NCI-H2107 treated with DMSO at 0.1 percent for 48 hours (cell line): ENCODE measurements around the gene LRFN2.

Source experiments
- DNase-seq: peaks from one replicate; lab custom pipeline; 2025; ENCODE audit not compliant: unreplicated experiment; lab: John Stamatoyannopoulos, UW

Gene LRFN2

DNA sequence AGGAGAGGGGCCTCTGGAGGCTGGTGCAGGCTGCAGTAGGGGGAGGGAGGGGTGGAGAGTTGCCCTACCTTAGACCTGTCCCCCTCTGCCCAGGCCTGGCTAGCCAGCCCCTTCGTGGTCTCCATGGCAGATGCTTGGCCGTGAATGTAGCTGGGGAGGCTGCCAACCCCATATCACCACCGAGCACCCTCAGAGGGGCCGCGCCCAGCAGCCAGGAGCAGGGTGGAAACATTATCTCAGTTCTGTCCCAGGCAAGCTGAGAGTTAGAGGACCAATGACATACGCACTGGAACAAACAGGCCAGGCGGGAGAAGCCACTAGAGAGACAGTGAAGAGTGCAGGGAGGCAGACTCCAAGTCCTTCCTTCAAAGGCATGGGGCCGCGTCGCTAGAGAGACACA lies 66.5 kb downstream of the LRFN2 start:
- DNase-seq, result no peak

DNA sequence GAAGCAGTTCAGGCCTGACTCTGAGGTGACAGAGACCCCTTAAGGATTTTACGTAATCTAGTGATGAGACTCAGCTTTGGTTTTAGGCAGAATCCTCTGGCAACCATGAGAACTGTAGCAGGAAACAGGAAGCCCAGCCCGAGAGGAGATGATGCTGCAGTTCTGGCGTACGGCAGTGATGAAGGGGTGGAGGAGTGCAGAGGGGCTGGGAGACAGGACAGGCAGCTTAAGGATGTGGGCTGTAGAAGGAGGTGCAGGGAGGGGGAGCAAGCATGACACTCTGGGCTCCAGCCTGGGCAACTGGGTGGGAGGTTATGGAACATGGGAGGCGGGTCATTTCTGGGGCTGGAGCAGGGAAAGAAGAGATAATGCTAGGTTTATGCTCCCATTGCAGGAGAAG lies 67.1 kb downstream of the LRFN2 start:
- no peak for DNase-seq

DNA sequence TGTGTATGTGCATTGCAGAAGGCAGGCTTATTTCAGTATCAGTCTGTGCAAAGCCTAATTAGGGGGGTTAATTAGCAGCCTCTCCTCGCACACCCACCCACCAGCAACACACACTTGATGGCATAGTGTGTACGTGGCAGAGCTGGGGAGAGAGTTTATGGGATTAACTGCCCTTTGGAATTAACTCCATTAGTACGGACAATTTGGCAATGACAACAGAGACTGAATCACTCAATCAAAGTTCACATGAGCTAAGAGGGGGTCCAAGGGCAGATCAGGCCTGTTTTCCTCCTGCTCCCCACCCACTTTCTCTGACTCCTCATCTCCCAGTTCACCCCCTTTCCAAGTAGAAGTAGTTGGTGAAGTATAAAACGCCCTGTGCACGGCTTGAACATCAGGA lies 69.5 kb downstream of the LRFN2 start:
- no peak for DNase-seq

DNA sequence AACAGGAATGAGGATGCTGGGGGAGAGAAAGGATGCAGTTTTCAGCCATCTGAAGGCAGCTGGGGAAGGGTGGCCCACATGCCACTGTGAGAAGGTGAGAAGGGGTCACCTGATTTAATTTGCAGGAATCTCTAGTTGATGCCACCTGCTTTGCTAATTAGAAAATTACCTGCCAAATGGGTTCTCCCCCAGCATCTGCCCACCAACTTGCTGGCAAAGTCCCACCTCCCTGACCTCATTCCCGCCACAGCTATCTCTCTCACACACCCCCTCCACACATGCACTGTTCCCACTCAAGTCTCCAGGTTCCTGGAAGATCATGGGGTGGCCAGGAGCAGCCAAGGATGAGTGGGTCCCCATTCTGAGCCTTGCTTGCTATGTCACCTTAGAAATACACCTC lies 70.7 kb downstream of the LRFN2 start:
- DNase-seq, result no peak

DNA sequence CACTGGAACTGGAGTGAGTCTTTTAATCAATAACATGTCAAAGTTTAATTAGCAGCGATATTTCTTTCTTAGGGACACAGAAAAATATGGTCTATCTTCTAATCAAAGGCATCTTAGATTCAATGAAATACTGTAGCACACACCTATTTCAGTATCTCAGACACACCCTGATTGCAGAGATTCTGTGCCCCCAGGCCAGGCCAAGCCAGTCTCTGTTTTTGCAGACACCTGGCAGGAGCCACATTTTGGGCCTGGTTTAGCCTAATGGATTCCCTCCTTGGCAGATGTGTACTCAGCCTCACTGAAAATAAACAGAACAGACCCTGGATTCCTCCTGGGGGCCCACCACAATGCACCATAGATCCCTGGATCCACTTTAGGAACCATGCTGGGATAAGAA lies 74.8 kb downstream of the LRFN2 start:
- DNase-seq, result no peak

DNA sequence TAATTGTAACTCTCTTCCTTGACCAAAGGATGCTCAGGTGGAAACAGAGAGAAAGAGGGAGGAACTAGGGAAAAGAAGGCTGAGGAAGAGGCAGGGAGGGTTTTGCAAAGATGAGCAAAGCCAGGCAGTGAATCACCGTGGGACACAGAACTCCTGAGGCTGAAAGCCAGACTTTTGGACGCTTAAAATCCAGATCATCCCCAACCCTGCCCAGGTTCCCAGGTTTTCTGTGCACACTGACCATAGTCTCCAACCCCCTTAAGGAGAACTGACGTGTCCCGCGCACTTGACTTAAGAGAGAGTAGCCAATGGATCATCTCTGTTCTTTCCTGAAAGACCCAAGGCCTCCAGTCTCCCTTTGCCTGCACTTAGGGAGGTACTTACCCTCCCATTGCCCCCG lies 75.3 kb downstream of the LRFN2 start:
- no peak for DNase-seq

DNA sequence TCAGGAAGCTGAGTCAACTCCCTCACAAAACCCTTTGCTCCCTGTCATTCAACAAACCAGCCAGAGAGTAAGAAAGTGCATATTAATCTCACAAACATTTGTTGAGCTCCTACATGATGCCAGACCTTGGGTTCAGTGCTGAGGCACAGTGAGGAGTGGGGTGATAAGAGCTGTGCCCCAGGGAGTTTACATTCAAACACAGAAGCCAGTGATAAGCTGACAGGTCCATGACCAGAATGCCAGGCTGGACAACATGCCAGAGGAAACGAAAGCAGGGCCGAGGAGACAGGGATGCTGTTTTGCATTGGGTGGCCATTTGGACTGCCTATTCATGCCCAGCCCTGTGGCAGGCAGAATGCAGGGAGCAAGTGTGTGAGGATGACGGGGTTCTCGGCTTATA lies 76.7 kb downstream of the LRFN2 start:
- DNase-seq, result no peak

DNA sequence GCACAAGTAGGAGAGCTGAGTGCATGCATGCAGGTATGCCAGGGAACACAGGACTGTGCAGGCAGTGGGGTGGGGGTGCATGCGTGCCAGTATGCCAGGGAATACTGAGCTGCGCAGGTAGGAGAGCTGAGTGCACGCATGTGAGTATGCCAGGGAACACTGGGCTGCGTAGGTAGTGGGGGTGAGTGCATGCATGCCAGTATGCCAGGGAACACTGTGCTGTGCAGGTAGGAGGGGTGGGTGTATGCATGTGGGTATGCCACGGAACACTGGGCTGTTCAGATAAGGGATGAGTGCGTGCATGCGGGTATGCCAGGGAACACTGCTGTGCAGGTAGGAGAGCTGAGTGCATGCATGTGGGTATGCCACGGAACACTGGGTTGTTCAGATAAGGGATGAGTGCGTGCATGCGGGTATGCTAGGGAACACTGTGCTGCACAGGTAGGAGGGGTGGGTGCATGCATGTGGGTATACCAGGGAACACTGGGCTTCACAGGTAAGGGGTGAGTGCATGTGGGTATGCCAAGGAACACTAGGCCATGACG lies 77.4 kb downstream of the LRFN2 start:
- no peak for DNase-seq

DNA sequence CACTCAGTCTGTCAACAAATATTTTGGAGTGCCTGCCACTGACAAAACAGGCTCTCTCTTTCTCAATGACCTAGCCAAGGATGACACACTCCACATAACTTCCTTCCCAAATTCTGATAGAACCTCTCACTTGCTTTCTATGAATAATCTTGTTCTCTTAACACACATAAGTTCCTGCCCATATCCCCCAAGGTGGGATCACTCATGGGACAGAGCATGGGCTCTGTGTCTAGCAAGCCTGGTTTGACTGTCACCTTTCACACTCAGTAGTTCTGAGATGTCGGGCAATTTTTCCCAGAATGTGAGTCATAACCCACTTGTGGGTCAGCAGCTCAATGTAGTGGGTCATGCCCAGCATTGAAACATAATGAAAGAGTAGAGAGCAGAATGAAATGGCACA lies 78.1 kb downstream of the LRFN2 start:
- no peak for DNase-seq

DNA sequence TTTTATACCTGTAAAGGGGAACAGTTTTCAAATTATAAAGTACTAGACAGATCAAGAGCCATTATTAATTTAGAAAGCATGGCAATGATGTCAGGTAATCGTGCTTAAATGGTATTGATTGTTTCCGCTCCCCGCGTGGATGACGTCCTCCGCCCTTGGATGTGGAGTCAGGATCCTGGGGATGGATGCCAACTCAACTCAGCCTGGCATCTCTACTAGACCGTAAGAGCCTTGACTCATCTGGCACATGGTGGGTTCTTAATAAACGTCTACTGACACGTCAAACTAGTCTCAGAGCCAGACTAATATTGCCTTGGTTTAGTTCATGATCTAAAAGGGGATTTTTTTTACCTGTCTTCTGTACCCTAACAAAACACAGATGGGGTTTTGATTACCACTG lies 80.2 kb downstream of the LRFN2 start:
- no peak for DNase-seq

DNA sequence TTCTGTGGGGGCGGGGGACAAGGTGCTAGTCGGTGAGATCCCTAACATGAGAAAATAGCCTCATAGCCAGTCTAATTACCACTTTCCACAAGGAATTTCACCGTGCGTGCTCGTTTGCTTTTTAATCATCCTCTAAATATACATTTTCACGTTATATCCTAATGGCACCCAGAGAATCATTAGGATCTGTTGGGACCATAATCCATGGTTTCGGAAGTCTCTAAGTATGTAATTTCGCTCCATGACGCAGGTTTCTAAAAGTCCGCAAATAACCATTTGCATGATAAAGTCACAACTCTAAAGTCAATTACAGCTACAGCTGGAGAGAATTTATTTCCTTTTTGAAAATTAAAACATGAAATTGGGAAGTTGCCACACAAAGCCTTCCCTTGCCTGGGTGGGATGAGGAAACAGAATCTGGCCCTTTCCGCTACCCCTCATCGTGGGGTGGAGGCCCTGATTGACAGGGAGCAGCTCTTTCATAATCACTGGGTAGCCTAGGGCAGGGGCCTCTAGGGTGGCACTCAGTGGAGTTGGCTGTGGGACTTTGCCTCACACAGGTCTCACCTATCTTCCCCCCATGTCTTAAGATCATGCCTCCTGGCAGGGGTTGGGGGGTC lies 81.9 kb downstream of the LRFN2 start:
- DNase-seq, result no peak

DNA sequence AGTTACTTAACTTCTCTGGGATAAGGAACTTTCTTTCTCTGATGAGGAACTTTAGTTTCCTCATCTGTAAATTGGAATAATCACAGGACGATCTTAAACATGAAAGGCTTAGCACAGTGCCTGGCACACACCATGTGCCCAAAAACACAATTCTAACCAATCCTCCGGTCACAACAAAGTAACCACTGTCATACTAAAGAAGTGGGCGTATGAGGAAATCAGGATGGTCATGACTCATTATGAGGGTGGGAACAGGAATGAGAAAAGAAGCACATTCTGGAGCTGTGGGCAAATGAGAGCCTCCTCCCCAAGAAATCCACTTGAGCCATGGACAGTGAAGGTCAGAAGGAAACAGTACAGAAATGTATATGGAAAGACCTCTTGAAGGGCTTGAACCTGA lies 82.9 kb downstream of the LRFN2 start:
- no peak for DNase-seq

DNA sequence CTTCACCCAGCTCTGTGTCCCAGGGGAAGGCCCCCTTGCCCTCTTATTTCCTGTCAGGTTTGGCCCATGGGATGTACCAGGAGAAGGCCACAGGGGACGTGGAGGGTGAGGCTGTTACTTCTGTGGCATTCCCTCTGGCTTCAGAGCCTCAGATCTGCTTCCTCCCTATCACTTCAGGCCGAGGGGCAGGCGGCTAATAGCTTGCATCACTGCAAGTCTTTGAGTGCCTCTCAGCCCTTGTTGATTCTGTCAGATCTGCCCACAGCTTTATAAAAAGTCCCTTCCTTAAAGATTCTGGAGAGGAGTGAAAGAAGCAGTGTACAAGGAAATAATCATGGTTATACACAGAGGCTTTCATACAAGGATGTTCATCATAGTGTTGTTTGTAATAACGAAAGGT lies 86.9 kb downstream of the LRFN2 start:
- DNase-seq, result no peak

DNA sequence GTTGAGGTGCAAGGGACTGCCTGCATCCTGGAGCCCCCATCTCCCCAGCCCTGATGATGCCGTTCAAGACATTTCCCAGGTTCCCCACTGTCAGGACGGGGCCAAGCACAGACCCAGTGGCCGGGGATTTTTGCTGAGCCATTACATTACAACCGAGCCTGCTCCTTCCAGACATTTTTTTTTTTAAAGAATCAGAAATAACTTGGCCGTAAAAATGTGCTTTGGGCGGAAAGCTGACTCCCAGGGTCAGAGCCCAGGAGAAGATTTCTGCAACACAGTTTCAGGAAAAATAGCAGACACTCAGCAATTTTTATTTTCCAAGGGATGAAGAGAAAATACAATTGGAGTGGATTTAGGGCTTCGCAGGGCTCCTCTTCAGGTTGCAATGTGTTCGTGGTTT lies 87.9 kb downstream of the LRFN2 start:
- DNase-seq, result no peak

DNA sequence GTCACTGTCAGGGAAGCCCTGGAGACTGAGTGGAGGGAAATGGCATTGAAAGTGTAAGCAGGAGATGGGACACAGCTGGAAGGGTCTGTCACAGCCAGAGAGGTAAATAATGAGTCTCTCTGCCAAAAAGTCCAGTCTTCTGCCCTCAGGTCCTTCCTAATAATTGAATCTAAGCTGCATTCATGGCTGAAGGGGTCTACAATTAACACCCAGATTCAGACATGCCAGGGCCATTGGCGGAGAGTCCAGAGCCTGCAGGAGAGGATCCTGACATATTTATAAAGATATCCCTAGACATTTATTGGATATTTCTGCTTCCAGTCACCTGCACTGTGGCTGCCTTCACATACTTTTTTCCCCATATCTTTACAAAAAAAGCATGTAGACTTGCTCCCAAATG lies 89.0 kb downstream of the LRFN2 start:
- no peak for DNase-seq

DNA sequence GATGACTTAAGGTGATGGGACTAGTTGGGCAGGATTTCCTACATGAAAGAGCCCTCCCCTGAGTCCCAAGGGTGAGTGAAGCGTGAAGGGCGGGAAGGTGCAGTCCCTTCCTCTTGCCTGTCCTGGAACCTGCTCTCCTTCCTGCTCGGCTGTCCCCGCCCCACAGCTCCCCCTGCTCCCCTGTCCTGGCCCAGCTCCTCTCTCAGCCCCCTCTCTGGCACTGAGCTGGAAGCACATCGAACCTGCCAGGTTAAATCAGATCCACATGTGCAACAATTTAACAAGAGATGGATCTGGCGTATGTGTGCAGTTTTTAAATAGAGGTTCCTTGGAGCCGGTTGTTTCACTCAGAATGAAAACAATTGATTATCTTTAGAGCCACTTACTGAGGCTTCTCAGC lies 95.0 kb downstream of the LRFN2 start:
- DNase-seq, result no peak

DNA sequence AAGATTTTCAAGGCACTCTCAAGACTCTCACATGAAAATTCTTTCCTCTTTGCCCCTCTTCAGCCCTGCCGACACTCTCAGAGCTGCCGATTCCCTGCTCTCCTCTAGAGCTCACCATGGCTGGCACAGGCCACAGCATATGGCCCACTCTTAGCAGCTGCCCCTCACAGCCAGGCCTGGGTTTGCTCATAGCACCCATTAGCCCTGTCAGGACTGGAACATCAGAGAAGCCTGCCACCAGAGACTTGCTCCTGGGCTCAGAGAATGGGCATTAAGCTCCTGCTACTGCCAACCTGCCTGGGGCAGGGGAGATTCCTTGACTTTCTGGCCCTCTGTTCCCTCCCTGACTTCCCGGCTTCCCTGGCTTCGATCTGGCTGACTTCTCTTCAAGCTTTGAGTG lies 96.7 kb downstream of the LRFN2 start:
- no peak for DNase-seq

DNA sequence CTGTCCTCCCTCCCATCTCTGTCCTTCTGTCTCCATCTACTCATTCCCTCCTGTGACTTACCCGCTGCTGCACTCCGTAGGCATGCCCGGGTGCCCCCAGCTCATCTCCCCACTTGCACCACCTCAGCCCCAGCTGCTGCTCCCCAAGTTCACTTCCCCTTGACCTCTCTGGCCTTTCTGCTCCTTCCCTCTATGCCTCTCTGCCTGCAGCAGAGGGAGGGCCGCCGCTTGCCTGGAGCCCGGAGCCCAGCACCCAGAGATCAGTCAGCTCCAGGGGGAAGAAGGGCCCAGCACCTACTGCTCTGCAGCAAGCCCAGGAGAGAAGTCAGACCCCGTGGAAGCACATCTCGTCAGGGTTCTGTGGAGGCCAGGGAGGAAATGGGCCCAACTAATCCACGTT lies 97.4 kb downstream of the LRFN2 start:
- no peak for DNase-seq

DNA sequence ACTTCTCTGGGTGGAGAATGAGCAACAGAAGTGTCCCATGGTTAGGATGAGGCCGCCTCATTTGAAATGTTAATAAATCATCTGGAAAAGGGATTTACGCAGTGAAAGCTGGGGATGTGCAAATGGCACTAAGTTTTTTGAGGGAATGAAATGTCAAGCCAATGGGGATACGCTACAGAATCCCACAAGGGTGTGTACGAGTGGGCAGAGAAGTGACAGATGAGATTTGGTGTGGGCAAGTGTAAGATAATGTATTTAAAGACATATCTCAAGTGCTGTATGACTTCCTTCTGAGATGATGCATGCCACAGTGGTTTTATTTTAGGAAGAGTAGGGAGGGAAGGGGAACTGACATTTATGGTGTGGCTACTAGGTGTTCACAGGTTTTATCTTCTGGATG lies 100.6 kb downstream of the LRFN2 start:
- DNase-seq, result no peak

DNA sequence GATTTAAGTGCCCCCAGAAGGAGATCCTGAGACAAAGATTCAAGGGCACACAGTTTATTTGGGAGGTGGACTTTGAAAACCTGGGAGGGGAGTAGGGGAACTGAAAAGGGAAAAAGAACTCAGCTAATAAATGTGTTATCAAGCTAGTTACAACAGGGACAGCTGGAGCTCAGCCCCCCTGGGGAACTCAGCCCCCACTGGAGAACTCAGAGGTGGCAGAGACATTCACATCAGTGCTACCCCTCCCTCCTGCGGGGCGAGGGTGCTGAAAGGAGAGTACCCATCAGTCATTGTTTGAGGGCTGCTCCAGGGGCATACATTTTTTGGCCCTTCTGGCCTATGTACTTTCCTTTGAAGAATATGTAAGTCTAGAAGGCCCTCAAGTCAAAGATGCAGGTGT lies 101.4 kb downstream of the LRFN2 start:
- DNase-seq, result no peak

DNA sequence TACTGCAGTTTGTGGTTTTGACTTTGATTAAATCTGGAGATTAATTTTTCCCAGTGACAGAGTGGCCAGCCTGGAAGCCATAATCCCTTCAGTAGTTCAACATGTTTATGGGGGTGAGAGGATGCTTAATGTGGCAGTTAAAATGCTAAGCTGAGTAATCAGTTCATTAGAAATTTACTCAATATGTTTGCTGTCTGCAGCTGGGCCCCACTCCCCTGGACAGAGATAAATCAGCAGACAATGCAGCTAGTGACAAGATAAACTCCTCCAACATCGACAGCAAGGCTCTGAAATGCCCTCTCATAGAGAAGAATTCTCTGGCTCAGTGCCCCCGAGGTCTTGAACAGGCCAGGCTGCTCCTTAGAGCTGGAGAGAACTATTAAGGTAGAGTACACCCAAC lies 101.9 kb downstream of the LRFN2 start:
- DNase-seq, result no peak

DNA sequence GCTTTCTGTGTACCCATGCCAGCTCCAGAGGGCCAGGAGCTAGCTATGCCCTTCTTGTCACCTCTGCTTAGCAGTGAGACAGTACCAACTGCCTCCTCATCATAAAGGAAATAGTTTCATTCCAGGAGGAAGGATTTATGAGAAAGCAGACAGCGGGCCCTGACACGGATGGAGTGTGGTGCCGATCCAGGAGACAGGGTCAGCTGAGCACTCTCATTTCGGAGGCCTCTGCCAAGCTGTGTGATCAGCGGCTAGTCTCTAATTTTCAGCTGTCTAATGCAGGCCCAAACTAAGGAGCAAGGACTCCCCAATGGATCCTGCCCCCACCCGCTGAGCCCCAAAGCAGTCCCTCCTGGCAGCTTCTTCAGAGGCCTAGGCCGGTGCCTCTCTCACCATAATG lies 103.1 kb downstream of the LRFN2 start:
- no peak for DNase-seq

DNA sequence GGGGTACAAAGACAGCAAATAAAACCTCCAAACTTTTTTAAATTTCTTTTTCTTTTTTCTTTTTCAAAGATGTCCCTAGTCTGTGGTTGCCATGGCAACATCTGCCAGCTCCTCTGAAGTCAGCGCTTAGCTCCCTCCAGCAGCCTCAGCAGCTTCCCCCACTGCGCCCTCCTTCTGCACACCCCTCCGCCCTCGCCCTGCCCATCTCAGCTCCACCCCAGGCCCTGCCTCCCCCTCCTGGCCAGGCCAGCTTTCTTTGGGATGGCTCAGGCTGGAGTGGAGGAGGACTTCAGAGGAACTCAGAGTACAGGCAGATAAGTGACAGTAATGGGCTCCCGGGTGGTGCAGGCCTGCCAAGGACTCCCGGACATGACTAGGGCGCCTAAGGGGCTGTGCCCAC lies 104.6 kb downstream of the LRFN2 start:
- DNase-seq, result no peak

DNA sequence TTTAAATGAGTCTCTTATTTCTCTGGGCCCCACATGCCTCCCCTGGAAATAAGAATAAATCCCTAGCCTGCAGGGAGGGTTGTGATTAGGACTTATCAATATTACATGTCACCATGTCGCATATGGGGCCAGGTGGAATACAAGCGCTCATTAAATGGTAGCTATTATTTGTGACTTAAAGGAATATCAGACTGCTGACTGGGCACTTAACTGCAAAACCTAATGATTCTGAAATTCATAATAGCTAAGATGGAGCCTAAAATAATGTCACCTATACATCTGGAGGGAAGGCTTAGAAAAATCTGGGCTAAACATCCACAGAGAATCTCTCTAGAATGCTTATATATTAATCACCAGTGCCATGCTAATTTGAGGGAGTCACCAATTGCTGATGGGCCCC lies 106.5 kb downstream of the LRFN2 start:
- DNase-seq, result no peak
